B cell (primary cell): Measurements from ENCODE around the gene KCNC1.

Experiments used
- CTCF ChIP-seq: fragments of 200-600 bp; IDR thresholded peaks from one replicate; pipeline ENCODE4 v1.8.0; 2022; ENCODE audit warnings: antibody characterized with exemption, mild to moderate bottlenecking
- EZH2 ChIP-seq: IDR thresholded peaks from 2 replicates; pipeline ENCODE4 v1.6.1; 2012; ENCODE audit warnings: borderline replicate concordance, low read depth, mild to moderate bottlenecking, moderate library complexity, low read length; ENCODE audit not compliant: insufficient read depth, poor library complexity, severe bottlenecking

- TF ChIP-seq EZH2 (no peak), CTCF (no peak)
Observed at GRCh38 chr11:17762309-17762974, 27.9 kb downstream of the KCNC1 start.
